GM12872 (cell line): Measurements from ENCODE around the gene KCP.
A peak's percentile ranks its signal among the peaks of the same experiment; 100 is the strongest.

Experiments used
- TF ChIP-seq, protein P1 (sequence below): IDR thresholded peaks from 3 replicates; pipeline ENCODE4 v1.5.1; 2011; ENCODE audit warnings: low read depth, mild to moderate bottlenecking, low read length, moderate library complexity; ENCODE audit not compliant: insufficient read depth

Gene KCP

DNA sequence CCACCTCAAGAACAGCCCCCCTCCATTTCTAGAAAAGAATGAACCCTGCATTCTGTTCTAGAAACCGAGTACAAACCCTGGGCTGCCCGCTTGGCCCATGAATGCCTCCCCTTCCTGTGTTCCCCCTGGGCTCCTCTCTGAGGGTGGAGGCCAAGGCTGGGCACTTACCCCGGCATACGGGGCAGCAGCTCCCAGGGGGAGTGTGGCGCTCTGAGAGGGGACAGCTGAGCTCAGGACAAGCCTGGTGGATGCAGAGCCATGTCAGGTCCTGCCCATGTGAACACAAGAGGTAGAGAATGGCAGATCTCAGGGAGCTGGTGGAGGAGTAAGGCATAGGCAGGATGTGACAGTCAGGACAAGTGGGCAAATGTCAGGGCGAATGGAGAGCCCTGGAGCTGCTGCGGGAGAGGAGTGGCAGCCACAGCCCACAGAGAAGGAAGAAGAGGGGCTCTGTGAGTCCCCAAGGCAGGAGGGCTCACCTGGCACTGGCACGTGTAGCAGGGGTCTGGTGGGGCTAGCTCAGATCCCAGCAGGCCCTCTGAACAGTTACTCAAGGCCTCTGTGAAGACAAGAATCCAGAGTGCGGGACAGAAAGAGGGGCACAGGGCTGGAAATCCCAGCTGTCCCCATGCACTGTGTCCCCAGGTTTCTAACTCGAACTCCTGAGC lies 28.9 kb downstream of the KCP start:
- TF ChIP-seq, protein P1, sequence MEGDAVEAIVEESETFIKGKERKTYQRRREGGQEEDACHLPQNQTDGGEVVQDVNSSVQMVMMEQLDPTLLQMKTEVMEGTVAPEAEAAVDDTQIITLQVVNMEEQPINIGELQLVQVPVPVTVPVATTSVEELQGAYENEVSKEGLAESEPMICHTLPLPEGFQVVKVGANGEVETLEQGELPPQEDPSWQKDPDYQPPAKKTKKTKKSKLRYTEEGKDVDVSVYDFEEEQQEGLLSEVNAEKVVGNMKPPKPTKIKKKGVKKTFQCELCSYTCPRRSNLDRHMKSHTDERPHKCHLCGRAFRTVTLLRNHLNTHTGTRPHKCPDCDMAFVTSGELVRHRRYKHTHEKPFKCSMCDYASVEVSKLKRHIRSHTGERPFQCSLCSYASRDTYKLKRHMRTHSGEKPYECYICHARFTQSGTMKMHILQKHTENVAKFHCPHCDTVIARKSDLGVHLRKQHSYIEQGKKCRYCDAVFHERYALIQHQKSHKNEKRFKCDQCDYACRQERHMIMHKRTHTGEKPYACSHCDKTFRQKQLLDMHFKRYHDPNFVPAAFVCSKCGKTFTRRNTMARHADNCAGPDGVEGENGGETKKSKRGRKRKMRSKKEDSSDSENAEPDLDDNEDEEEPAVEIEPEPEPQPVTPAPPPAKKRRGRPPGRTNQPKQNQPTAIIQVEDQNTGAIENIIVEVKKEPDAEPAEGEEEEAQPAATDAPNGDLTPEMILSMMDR, result no peak

DNA sequence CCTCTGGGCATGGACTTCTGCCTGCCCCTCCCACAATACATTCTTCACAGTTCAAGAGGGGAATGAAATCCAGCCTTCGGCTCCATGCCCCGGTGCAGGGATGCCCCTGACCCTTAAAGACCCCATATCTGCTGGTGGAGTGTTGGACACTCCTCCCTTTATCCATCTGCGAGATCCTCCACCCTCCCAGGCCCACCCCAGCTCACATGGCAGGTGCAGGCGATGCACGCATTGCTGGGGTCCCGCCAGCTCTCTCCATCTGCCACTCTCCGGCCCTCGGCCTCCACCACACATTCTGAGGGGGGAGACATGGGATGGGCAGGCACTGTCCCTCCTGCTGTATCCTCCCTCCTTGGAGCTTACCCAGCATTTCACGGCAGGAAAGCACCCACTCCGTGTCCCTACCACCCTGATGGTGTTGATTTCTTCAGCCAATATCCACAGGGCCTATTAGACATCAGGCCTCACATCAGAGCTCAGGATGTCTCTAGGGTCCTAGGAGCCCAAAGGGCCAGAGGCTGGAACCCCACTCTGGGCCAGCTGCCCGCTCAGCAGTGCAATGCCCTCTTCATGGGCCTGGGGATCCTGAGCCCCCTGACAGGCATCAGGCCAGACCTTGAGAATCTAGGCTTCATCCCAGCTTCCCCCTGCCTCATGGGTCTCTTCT lies 29.6 kb downstream of the KCP start:
- TF ChIP-seq, protein P1, result no peak

DNA sequence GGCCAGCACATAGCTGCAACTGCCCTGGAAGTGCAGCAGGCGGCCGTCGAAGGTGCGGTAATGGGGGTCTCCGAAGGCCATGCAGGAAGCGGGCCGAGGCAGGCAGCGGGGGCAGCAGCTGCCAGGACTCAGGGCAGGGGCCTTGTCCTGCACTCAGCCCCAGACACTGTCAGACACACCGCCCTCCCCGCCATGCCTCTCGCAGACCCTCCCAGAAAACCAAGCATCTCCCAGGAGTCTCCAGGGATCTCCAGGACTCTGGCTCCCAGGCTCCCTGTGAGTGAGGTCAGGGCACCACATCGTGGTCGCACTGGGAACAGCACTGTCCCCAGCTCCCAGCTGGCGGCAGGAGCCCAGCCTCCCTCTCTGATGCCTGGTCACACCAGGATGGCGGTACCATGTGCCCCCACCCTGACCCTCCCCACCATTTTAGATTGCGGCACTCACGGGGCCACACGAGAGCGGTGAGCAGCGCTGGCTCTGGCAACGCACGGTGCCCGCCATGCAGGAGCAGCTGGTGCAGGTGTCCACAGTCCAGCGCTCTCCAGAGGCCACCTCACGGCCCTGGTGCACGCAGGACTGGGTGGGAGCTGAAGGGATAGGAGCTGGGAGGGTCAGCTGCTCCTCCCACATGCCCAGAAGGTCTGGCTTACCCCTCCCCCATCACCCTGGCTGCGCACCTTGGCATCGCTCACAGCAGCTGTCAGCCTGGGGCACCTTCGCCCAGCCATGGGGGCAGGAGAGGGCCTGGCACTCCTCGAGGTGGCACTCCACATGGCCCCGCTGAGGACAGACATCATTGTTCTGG lies 30.4 kb downstream of the KCP start:
- TF ChIP-seq, protein P1, result peak; percentile 78

DNA sequence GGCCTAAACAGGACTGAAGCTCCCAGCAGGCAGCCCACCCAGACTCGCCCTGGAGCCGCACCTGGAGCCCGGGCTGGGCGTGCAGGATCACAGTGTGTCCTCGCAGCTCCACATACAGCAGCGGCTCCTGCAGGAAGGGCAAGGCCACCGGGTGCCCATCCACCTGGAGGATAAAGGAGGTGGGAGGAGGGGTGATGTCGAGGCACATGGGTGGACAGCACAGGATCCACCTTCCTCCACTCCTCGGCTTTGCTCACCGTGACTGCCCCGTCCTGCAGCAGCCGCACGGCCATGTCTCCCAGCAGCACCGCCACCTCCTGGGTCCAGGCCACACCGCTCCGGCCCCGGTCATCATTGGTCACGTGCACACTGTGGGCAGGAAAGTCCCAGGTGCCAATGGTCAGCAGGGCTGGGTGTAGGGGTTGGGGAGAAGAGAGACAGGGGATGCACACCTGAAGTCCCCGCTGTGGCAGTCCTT lies 31.0 kb downstream of the KCP start:
- TF ChIP-seq, protein P1, result no peak

DNA sequence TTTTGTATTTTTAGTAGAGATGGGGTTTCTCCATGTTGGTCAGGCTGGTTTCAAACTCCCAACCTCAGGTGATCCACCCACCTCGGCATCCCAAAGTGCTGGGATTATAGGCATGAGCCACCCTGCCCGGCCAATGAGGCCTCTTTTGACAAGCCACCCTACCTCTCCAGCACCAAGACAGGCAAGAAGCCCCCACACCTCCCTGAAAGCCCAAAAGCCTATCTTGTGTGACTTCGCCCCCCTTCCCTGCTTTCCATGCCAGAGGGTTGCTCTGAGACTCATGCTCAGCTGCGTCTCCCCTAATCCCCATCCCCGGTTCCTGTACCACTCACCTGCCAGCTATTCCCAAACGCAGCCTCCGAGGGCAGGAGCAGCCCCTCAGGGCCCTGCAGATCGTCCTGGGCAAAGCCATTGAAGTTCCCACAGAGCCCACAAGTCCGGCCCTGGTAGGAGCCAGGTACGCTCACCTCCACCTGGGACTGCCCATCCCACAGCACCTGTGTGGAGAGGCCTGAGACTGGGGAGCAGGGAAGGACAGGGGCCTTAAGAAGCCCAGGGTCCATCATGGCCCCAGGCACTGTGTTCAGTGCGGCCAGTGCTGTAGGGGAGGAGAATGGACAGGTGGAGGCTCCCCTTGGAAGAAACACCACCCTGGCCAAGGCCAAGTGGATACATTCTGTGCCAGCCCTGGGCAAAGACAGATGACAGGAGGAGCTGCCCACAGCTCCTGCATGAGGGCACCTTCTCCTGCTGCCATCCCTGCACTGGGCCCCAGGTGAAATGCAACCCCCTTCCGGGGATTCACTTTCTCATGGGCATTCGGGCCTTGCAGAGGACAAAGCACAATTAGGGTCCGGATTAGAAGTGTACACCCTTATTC lies 32.0 kb downstream of the KCP start:
- TF ChIP-seq, protein P1, result no peak

DNA sequence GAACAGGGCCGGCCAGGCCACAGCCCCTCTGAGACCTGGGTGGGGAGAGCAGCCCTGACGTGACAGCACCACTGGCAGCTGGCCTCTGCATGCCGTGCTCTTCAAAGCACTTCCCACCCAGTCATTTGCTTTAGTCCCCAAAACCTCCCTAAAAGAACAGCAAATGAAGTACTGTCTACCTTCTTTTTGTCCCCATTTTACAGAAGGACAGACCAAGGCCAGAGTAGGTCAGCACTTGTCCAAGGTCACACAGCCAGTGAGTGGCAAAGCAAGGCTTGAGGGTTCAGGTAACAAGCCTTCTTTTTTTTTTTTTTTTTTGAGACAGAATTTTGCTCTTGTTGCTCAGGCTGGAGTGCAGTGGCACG lies 32.8 kb downstream of the KCP start:
- TF ChIP-seq, protein P1, result no peak
